ENCODE results near the gene RPP38. TPM values are rescaled to one million over a fixed set of nuclear protein-coding genes. Genes with fewer than 3 reads are reported as not detected.

RPP38 gene
- total and polyA plus RNA-seq, 10 of the 15 experiments (the other 5 are each of a cell fraction or from before 2014, with no cell fraction given): 13.0 to 40.9 (median 27.2) TPM

DNA sequence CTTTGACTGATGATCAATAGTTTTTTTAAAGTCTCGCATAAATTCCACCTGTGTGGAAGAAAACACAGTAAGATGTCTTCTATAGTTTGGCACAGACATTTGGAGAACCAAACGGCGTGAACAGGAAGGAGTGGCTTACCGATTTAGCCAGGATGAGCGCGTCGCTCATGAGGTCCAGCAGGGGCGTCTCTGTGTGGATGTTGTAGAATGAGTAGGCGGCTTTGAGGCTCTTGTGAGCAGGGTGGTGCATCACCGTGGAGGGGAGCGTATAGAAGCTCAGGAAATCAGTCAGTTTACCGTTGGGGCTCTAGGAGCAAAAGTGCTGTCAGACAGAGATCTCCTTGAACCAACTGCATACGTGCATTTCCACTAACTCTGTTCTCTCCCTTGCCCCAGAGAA, 15.5 kb downstream of the RPP38 start (continued):
- TF ChIP-seq SUPT20H (IDR thresholded peaks at IDR 0.05; ENCODE audit: borderline replicate concordance, control insufficient read depth, low read depth, low read length) (no peak), ESRRA (IDR thresholded peaks at IDR 0.05; ENCODE audit: low read length) (no peak)
- TF ChIP-seq, protein P1, sequence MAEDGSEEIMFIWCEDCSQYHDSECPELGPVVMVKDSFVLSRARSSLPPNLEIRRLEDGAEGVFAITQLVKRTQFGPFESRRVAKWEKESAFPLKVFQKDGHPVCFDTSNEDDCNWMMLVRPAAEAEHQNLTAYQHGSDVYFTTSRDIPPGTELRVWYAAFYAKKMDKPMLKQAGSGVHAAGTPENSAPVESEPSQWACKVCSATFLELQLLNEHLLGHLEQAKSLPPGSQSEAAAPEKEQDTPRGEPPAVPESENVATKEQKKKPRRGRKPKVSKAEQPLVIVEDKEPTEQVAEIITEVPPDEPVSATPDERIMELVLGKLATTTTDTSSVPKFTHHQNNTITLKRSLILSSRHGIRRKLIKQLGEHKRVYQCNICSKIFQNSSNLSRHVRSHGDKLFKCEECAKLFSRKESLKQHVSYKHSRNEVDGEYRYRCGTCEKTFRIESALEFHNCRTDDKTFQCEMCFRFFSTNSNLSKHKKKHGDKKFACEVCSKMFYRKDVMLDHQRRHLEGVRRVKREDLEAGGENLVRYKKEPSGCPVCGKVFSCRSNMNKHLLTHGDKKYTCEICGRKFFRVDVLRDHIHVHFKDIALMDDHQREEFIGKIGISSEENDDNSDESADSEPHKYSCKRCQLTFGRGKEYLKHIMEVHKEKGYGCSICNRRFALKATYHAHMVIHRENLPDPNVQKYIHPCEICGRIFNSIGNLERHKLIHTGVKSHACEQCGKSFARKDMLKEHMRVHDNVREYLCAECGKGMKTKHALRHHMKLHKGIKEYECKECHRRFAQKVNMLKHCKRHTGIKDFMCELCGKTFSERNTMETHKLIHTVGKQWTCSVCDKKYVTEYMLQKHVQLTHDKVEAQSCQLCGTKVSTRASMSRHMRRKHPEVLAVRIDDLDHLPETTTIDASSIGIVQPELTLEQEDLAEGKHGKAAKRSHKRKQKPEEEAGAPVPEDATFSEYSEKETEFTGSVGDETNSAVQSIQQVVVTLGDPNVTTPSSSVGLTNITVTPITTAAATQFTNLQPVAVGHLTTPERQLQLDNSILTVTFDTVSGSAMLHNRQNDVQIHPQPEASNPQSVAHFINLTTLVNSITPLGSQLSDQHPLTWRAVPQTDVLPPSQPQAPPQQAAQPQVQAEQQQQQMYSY (CRISPR knock-in tag; IDR thresholded peaks at IDR 0.05): no peak

- intact Hi-C loops (cut with micrococcal nuclease; ENCODE audit: unreplicated experiment): no loop called here
- Histone ChIP-seq H3K9ac (ENCODE audit: control insufficient read depth, insufficient read depth, low read length) (no peak overlapping the region), H3K27me3 (replicated peaks in 1 of 2; ENCODE audit: control insufficient read depth in 2 of 2, insufficient read depth in 2 of 2, low read length in 1 of 2) (no peaks in the 10 kb centered on the region), H3K4me1 (ENCODE audit: control insufficient read depth, insufficient read depth, low read length) (no peaks in the 10 kb centered on the region; the same call in 1 of the 2 replicates), H2AFZ (ENCODE audit: control insufficient read depth, low read depth, low read length) (no peak overlapping the region), H3K4me3 (no peak overlapping the region), H3K79me2 (ENCODE audit: control insufficient read depth, insufficient read depth, low read length) (no peaks in the 10 kb centered on the region), H3K36me3 (ENCODE audit: control insufficient read depth in 2 of 2, insufficient read depth in 2 of 2, low read length in 1 of 2) (no peaks in the 10 kb centered on the region), H3K27ac (ENCODE audit: control insufficient read depth, insufficient read depth) (no peak overlapping the region), H3K4me2 (ENCODE audit: control insufficient read depth, insufficient read depth) (no peak overlapping the region), H4K20me1 (ENCODE audit: control insufficient read depth, insufficient read depth) (no peaks in the 10 kb centered on the region), H3K9me3 (replicated peaks; ENCODE audit: control insufficient read depth, insufficient read depth, low read length) (peaks cover under 1% of the 10 kb centered on the region; the same call in 1 of the 3 replicates)
- DNase-seq (ENCODE audit: low read depth, low spot score): no peak
- BruUV-seq (replicated peaks): no TSS peak
- FAIRE-seq: no peak
- RAD21 ChIA-PET (ENCODE audit: unreplicated experiment): interaction anchor here (0.6 to 0.7 kb wide), 3 partner anchors 59 to 1182 kb away, joined by 3 to 5 read pairs (median 3); no protein-coding TSS in a partner anchor
- 100% methylated on average over 4 of the region's 4 CpGs for WGBS (ENCODE audit: insufficient coverage, insufficient replicate concordance, low lambda C conversion rate, missing lambda C conversion rate)
- POLR2A ChIA-PET: no interaction called here
- CTCF ChIA-PET: interaction anchor here (0.9 to 1.4 kb wide), 5 partner anchors 8 to 78 kb away, joined by 3 to 4 read pairs (median 4); no protein-coding TSS in a partner anchor
- no peak for ATAC-seq
- SMC1A ChIA-PET (ENCODE audit: uncharacterized antibody, unreplicated experiment): interaction anchor here (1.0 to 1.7 kb wide), 2 partner anchors 9 to 24 kb away, joined by 3 to 8 read pairs; no protein-coding TSS in a partner anchor
- in situ Hi-C loops (cut with MboI): no loop called here
- TF ChIP-seq ZNF217 (IDR thresholded peaks at IDR 0.05) (no peak), FOXK2 (IDR thresholded peaks at IDR 0.05) (no peak), CBFB (IDR thresholded peaks at IDR 0.05; ENCODE audit: low read depth) (no peak), POLR2AphosphoS5 (IDR thresholded peaks at IDR 0.05; ENCODE audit: low read length) (no peak), JUND (IDR thresholded peaks at IDR 0.05; ENCODE audit: low read depth, low read length) (no peak), CHD4 (IDR thresholded peaks at IDR 0.05) (no peak), RBBP5 (conservative IDR thresholded peaks at IDR 0.05) (no peak), GABPA (IDR thresholded peaks at IDR 0.05; ENCODE audit: low read depth) (no peak)
- TF ChIP-seq, protein P2, sequence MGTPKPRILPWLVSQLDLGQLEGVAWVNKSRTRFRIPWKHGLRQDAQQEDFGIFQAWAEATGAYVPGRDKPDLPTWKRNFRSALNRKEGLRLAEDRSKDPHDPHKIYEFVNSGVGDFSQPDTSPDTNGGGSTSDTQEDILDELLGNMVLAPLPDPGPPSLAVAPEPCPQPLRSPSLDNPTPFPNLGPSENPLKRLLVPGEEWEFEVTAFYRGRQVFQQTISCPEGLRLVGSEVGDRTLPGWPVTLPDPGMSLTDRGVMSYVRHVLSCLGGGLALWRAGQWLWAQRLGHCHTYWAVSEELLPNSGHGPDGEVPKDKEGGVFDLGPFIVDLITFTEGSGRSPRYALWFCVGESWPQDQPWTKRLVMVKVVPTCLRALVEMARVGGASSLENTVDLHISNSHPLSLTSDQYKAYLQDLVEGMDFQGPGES (IDR thresholded peaks at IDR 0.05): no peak
- TF ChIP-seq, protein P3, sequence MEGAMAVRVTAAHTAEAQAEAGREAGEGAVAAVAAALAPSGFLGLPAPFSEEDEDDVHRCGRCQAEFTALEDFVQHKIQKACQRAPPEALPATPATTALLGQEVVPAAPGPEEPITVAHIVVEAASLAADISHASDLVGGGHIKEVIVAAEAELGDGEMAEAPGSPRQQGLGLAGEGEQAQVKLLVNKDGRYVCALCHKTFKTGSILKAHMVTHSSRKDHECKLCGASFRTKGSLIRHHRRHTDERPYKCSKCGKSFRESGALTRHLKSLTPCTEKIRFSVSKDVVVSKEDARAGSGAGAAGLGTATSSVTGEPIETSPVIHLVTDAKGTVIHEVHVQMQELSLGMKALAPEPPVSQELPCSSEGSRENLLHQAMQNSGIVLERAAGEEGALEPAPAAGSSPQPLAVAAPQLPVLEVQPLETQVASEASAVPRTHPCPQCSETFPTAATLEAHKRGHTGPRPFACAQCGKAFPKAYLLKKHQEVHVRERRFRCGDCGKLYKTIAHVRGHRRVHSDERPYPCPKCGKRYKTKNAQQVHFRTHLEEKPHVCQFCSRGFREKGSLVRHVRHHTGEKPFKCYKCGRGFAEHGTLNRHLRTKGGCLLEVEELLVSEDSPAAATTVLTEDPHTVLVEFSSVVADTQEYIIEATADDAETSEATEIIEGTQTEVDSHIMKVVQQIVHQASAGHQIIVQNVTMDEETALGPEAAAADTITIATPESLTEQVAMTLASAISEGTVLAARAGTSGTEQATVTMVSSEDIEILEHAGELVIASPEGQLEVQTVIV (IDR thresholded peaks at IDR 0.05; ENCODE audit: borderline replicate concordance, partially characterized antibody): no peak
Measured at GRCh38 chr10:15113766-15114165, 16.6 kb downstream of the RPP38 start.
